HEK293 (cell line): ENCODE data around the gene TMEM267.
A peak's percentile ranks its signal among the peaks of the same experiment; 100 is the strongest.

ENCODE experiments used
- CTCF ChIA-PET: fragments of 350-600 bp; formaldehyde crosslinking; extraction: SDS; loops from one replicate; lab custom pipeline; 2021; ENCODE audit warnings: antibody characterized with exemption; lab: Yijun Ruan, JAX
- POLR2A ChIA-PET: fragments of 300-600 bp; formaldehyde crosslinking; extraction: SDS; loops from one replicate; lab custom pipeline; 2020; ENCODE audit warnings: antibody characterized with exemption, inconsistent platforms; lab: Yijun Ruan, JAX
- H3K27ac ChIP-seq: fragments of 200-500 bp; sonication (Bioruptor generic); 2 replicates; pipeline ENCODE4 v1.5.1; 2014; ENCODE audit warnings: low read depth, low read length, control low read depth, inconsistent platforms; ENCODE audit errors: extremely low read depth
- H3K36me3 ChIP-seq, 2 experiments: fragments of 200-500 bp in 1 of 2; sonication (Bioruptor generic) in 1 of 2; 1 replicate in 1 of 2; 2 replicates in 1 of 2; pipeline ENCODE4 v1.5.1; 2014 to 2017; ENCODE audit warnings: inconsistent platforms in 2 of 2, low read length in 2 of 2; ENCODE audit not compliant: control insufficient read depth in 2 of 2, insufficient read depth in 1 of 2
- H3K4me1 ChIP-seq: fragments of 200-500 bp; sonication (Bioruptor generic); 2 replicates; pipeline ENCODE4 v1.5.1; 2014; ENCODE audit warnings: mild to moderate bottlenecking, low read length, inconsistent platforms; ENCODE audit not compliant: control insufficient read depth, insufficient read depth
- H3K4me3 ChIP-seq: 2 replicates; pipeline ENCODE4 v1.5.1; 2011; ENCODE audit warnings: low read depth, mild to moderate bottlenecking, control low read depth, low read length, moderate library complexity
- H3K9me3 ChIP-seq: fragments of 200-500 bp; sonication (Bioruptor generic); 2 replicates; pipeline ENCODE4 v1.5.1; 2014; ENCODE audit warnings: low read depth, low read length, inconsistent platforms; ENCODE audit not compliant: control insufficient read depth, insufficient read depth
- BCL6B ChIP-seq: fragments of 450-650 bp; formaldehyde crosslinking; IDR thresholded peaks from 2 replicates; pipeline ENCODE4 v1.5.1; 2017; ENCODE audit warnings: missing biosample characterization, missing genetic modification characterization
- CTCF ChIP-seq: fragments of 450-650 bp; formaldehyde crosslinking; IDR thresholded peaks from 2 replicates; pipeline ENCODE4 v1.5.1; 2016; ENCODE audit warnings: missing biosample characterization, missing genetic modification characterization
- GLIS1 ChIP-seq: fragments of 450-650 bp; formaldehyde crosslinking; IDR thresholded peaks from 2 replicates; pipeline ENCODE4 v1.5.1; 2016; ENCODE audit warnings: missing biosample characterization, missing genetic modification characterization
- OSR2 ChIP-seq: fragments of 450-650 bp; formaldehyde crosslinking; IDR thresholded peaks from 2 replicates; pipeline ENCODE4 v1.5.1; 2016; ENCODE audit warnings: missing biosample characterization, missing genetic modification characterization
- PATZ1 ChIP-seq: fragments of 450-650 bp; formaldehyde crosslinking; IDR thresholded peaks from 2 replicates; pipeline ENCODE4 v1.5.1; 2016; ENCODE audit warnings: missing biosample characterization, missing genetic modification characterization
- PRDM1 ChIP-seq: fragments of 450-650 bp; formaldehyde crosslinking; IDR thresholded peaks from 2 replicates; pipeline ENCODE4; 2016; ENCODE audit warnings: missing biosample characterization, missing genetic modification characterization
- PRDM6 ChIP-seq: fragments of 450-650 bp; formaldehyde crosslinking; IDR thresholded peaks from 2 replicates; pipeline ENCODE4 v1.5.1; 2017; ENCODE audit warnings: missing biosample characterization, missing genetic modification characterization
- SP7 ChIP-seq: fragments of 450-650 bp; formaldehyde crosslinking; IDR thresholded peaks from 2 replicates; pipeline ENCODE4 v1.5.1; 2016; ENCODE audit warnings: missing biosample characterization, missing genetic modification characterization
- YY2 ChIP-seq: fragments of 450-650 bp; formaldehyde crosslinking; IDR thresholded peaks from 2 replicates; pipeline ENCODE4 v1.5.1; 2016; ENCODE audit warnings: missing biosample characterization, missing genetic modification characterization
- ZBTB1 ChIP-seq: fragments of 450-650 bp; formaldehyde crosslinking; IDR thresholded peaks from 2 replicates; pipeline ENCODE4 v1.5.1; 2016; ENCODE audit warnings: missing biosample characterization, missing genetic modification characterization
- ZBTB17 ChIP-seq: fragments of 450-650 bp; formaldehyde crosslinking; IDR thresholded peaks from 2 replicates; pipeline ENCODE4 v1.5.1; 2016; ENCODE audit warnings: missing biosample characterization, missing genetic modification characterization
- ZNF112 ChIP-seq: fragments of 450-650 bp; formaldehyde crosslinking; IDR thresholded peaks from 2 replicates; pipeline ENCODE4 v1.5.0; 2017; ENCODE audit warnings: missing biosample characterization, missing genetic modification characterization
- ZNF121 ChIP-seq: fragments of 450-650 bp; formaldehyde crosslinking; IDR thresholded peaks from 2 replicates; pipeline ENCODE4 v1.5.1; 2016; ENCODE audit warnings: missing biosample characterization, missing genetic modification characterization
- ZNF18 ChIP-seq: fragments of 450-650 bp; formaldehyde crosslinking; IDR thresholded peaks from 2 replicates; pipeline ENCODE4 v1.5.1; 2016; ENCODE audit warnings: missing biosample characterization, missing genetic modification characterization
- ZNF2 ChIP-seq: fragments of 450-650 bp; formaldehyde crosslinking; IDR thresholded peaks from 2 replicates; pipeline ENCODE4 v1.5.1; 2016; ENCODE audit warnings: missing biosample characterization, missing genetic modification characterization
- ZNF239 ChIP-seq: fragments of 450-650 bp; formaldehyde crosslinking; IDR thresholded peaks from 2 replicates; pipeline ENCODE4 v1.5.1; 2016; ENCODE audit warnings: missing biosample characterization, missing genetic modification characterization
- ZNF292 ChIP-seq: fragments of 450-650 bp; formaldehyde crosslinking; IDR thresholded peaks from 2 replicates; pipeline ENCODE4 v1.5.1; 2016; ENCODE audit warnings: low read depth, missing biosample characterization, missing genetic modification characterization, borderline replicate concordance
- ZNF302 ChIP-seq: fragments of 450-650 bp; formaldehyde crosslinking; IDR thresholded peaks from 2 replicates; pipeline ENCODE4 v1.5.1; 2016; ENCODE audit warnings: missing biosample characterization, missing genetic modification characterization, low read depth
- ZNF366 ChIP-seq: fragments of 450-650 bp; formaldehyde crosslinking; conservative IDR thresholded peaks from 2 replicates; pipeline ENCODE4 v1.5.1; 2016; ENCODE audit warnings: missing biosample characterization, missing genetic modification characterization
- ZNF510 ChIP-seq: fragments of 450-650 bp; formaldehyde crosslinking; IDR thresholded peaks from 2 replicates; pipeline ENCODE4 v1.5.1; 2018; ENCODE audit warnings: mild to moderate bottlenecking, missing genetic modification characterization, missing biosample characterization; ENCODE audit not compliant: insufficient replicate concordance
- ZNF530 ChIP-seq: fragments of 450-650 bp; formaldehyde crosslinking; IDR thresholded peaks from 2 replicates; pipeline ENCODE4 v1.5.1; 2016; ENCODE audit warnings: low read depth, missing biosample characterization, missing genetic modification characterization
- ZNF555 ChIP-seq: fragments of 450-650 bp; formaldehyde crosslinking; conservative IDR thresholded peaks from 2 replicates; pipeline ENCODE4 v1.5.1; 2017; ENCODE audit warnings: missing biosample characterization, mild to moderate bottlenecking, missing genetic modification characterization, inconsistent platforms
- ZNF747 ChIP-seq: fragments of 450-650 bp; formaldehyde crosslinking; IDR thresholded peaks from 2 replicates; pipeline ENCODE4 v1.5.1; 2016; ENCODE audit warnings: missing biosample characterization, missing genetic modification characterization
- ZNF76 ChIP-seq: fragments of 450-650 bp; formaldehyde crosslinking; IDR thresholded peaks from 2 replicates; pipeline ENCODE4; 2016; ENCODE audit warnings: low read depth, missing biosample characterization, missing genetic modification characterization, borderline replicate concordance

Gene TMEM267

GRCh38 chr5:43412644-43413043 lies 71.0 kb downstream of the TMEM267 start (continued):
- no peak for TF ChIP-seq PATZ1 (tag by site-specific recombination)
- TF ChIP-seq, all 188 proteins: peak for 1

- TF ChIP-seq ZBTB1 (no peak), ZNF2 (tag by site-specific recombination) (no peak), ZNF76 (tag by site-specific recombination) (no peak), YY2 (tag by site-specific recombination) (no peak), ZNF292 (no peak), ZNF239 (tag by site-specific recombination) (no peak), ZNF530 (tag by site-specific recombination) (no peak), ZNF555 (tag by site-specific recombination) (no peak), ZNF302 (no peak), ZNF510 (tag by site-specific recombination) (no peak), BCL6B (tag by site-specific recombination) (no peak), ZNF747 (no peak)
- no peaks in the 10 kb centered on the region for H3K9me3 ChIP-seq
- no peak within 1 kb of the TSS for H3K27ac ChIP-seq
- H3K4me1 ChIP-seq = peaks cover 17% of the 10 kb centered on the region
- ChIA-PET POLR2A (interaction anchor here (1.4 to 2.2 kb wide), 2 partner anchors 72 to 291 kb away, joined by 6 to 7 read pairs; partner anchors contain the start of gene TMEM267), CTCF (interaction anchor here (0.6 to 4.0 kb wide), 8 partner anchors 10 to 138 kb away, joined by 3 to 21 read pairs (median 6); partner anchors contain the start of gene TMEM267)
- H3K4me3 ChIP-seq = no peak within 1 kb of the TSS
- H3K36me3 ChIP-seq = no peaks in the 10 kb centered on the region
Measured at GRCh38 chr5:43412156-43412555, 71.5 kb downstream of the TMEM267 start, which contains the start of gene CCL28. CCL28 (minus strand) TSS chr5:43412391; CDS start chr5:43412316, 75 bp downstream.

- ChIA-PET POLR2A (interaction anchor here (1.9 to 2.2 kb wide), 2 partner anchors 72 to 290 kb away, joined by 6 read pairs; partner anchors contain the start of gene TMEM267), CTCF (interaction anchor here (1.2 to 4.0 kb wide), 6 partner anchors 9 to 73 kb away, joined by 4 to 21 read pairs (median 8); partner anchors contain the start of gene TMEM267)
- Histone ChIP-seq H3K4me3 (no peak overlapping the region), H3K36me3 (no peaks in the 10 kb centered on the region), H3K27ac (no peak overlapping the region), H3K4me1 (peaks cover 17% of the 10 kb centered on the region), H3K9me3 (no peaks in the 10 kb centered on the region)
- TF ChIP-seq ZNF18 (tag by site-specific recombination) (peak; percentile 99), ZNF366 (tag by site-specific recombination) (peak; percentile 44), PRDM1 (tag by site-specific recombination) (peak; percentile 37; the same call in 1 of the 2 replicates), OSR2 (tag by site-specific recombination) (peak; percentile 38; the same call in 1 of the 2 replicates), GLIS1 (tag by site-specific recombination) (0 out of 2 replicates have a peak, but pooled peaks have one; percentile 26), ZBTB17 (peak; percentile 52), CTCF (tag by site-specific recombination) (no peak), SP7 (tag by site-specific recombination) (0 out of 2 replicates have a peak, but pooled peaks have one; percentile 11), PRDM6 (tag by site-specific recombination) (0 out of 2 replicates have a peak, but pooled peaks have one; percentile 38), ZNF112 (tag by site-specific recombination) (no peak), ZNF121 (tag by site-specific recombination) (peak; percentile 28; the same call in 1 of the 2 replicates)
Measured at GRCh38 chr5:43411495-43411894, 72.2 kb downstream of the TMEM267 start.
